GM13976 (cell line): ENCODE measurements around the gene ZSCAN26.
A peak's percentile ranks its signal among the peaks of the same experiment; 100 is the strongest.

Experiments used
- DNase-seq: peaks from one replicate; pipeline ENCODE4 v3.0.0; 2012; ENCODE audit warnings: low spot score
- CTCF ChIP-seq: IDR thresholded peaks from 2 replicates; pipeline ENCODE4 v1.5.1; 2012; ENCODE audit warnings: borderline replicate concordance, mild to moderate bottlenecking; ENCODE audit not compliant: insufficient read depth; ENCODE audit errors: extremely low read depth, missing control alignments, control extremely low read depth
- in situ Hi-C: fragments of 300-500 bp; cut with MboI; formaldehyde crosslinking; loops from one replicate; pipeline ENCODE4 v1.12.0; 2022; ENCODE audit warnings: low sequenced_read_pairs, mixed read lengths, inconsistent platforms; ENCODE audit not compliant: unreplicated experiment

Gene ZSCAN26

DNA sequence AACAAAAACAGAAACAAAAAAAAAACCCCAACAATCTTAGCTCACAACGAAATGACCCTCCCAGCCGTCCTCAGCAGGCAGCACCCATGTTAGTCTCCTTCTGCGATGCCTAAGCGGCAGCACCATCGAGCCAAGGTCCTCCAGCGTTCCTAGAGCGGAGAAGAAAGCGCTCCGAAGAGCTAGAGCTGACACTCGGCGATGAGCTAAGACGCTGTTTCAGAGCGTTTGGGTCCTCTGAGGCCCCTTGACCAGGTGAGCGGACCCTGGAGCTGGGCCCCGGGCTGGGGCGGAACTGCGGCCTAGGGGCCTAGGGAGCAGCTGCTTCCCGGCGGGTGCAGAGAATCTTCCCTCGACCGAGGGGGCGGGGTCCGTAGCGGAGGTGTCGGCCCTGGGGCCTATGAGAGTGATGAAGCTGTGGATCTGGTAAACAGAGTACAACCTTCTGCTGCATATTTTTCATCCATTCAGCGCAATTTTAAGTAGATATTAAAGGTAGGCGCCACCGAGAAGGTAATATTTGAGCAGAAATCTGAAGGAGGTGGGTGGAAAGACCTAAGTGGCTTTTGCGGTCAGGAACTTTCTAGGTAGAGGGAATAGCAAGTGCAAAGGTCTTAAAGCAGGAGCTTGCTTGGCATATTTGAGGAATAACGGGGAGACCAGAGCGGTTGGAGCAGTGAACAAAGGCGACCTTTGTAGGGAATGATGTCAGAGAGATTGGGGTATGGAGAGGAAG lies at the start of gene ZSCAN26:
Gene ZSCAN26, plus strand, starts transcription at position 182 of the 733 bp plus-strand sequence. CDS start 4,777 bp downstream, outside the sequence.
- DNase-seq: peak; percentile 79
- TF ChIP-seq CTCF: no peak
- in situ Hi-C loops: no loop called here

DNA sequence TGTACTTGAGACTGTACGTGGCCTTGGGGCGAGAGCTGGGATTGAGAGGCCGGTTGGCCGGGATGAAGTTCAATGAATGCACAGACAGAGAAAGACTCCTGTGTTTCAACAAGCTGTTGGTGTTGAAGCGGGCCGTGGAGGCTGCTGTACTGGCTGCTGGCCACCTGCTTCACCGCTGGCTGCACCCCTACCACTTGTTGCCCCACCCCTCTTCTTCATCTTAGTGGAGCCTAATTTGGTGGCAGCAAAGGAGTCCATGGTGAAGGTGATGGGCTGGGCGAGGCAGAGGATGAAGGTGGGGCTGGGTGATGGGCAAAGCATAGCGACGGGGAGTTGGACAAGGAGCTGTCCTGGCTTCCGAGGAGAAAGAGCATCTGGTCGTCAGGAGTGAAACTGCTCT lies 49.1 kb upstream of the ZSCAN26 start:
- DNase-seq: peak; percentile 7
- in situ Hi-C loops: no loop called here
- TF ChIP-seq CTCF: no peak

DNA sequence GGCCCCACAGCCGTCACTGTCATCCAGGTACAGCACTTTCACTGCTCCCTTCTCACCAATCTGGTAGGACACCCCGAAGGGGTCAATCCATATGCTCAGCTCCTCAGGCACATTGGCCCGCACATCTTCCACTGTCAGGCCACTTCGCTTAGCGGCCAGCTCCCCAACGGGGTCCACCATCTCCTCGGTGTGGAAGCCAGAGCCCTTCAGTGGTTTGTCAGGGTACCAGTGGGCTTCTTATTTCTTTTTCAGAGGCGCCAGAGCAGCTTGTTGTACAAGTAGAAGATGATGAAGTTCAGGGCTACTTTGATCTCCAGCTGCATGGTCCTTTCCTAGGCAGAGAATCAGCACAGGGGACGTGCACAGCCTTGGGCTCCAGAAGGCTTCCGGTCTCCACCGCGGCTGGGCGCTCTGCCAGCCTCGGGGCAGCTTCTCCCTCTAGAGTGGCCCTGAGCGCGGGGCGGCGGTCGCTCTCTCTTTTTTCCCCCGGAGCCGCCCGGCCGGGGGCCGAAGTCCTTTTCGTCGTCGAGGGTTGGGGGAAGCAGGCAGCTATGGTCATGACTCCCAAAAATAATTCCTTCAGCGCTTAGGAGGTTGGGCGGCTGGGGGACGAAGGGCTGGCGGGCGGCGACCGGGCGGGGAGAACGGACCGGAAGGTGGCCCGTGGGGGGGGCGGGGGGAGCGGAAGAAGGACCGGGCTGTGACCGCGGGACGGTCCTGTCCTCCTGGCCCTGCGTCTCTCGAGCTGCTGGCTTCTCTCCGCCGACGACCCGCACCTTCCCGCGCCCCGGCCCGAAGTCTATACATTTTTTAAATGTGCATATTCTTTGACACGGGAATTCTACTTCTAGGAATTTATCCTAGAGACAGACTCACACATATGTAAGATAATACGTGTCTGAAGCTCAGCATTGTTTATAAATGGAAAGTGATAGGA lies 48.4 kb upstream of the ZSCAN26 start:
- no peak for TF ChIP-seq CTCF
- DNase-seq: peak; percentile 88
- in situ Hi-C loops: no loop called here

DNA sequence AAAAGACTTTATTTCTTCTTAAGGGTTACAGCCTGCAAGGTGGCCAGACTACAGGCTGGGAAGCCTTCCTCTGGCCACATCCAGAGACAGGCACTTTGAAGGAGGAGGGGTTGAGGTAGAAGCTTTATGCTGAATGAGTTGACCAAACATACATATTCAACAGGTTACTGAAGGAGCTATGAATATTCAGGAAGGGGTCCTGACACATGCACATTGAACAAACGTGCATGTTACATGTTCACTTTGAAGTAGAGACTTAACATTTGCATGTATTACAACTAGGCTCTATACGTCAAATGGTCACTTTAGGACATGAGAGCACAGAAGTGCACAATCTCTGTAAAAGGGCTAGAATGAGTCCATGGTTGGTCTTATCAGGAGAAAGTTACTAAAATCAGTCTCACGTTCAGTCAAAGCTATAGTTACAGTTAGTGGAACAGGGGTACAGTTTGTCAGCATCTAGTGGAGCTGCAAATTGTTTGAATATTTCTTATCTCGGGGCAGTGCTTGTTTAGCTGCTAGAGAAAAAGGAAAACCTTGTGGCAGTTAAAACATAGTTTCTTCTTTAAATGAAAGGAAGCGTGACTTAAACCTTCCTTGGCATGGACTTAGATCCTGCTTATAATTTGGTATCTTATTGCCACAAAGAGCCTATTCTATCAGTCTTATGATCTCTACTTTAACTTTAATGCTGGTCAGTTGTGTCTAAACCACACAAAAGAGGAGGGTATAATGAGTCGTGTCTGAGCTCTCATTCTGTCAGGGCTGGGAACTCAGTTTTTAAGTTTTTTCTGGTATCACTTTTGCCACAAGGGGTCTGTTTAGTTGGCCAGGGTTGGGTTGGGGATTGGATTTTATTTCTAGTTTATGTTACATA lies 46.4 kb upstream of the ZSCAN26 start:
- in situ Hi-C loops: no loop called here
- DNase-seq: no peak
- no peak for TF ChIP-seq CTCF

- in situ Hi-C loops: no loop called here
- DNase-seq: no peak
- no peak for TF ChIP-seq CTCF
Measured at GRCh38 chr6:28224131-28225055, 42.5 kb upstream of the ZSCAN26 start.
